PC-9 (cell line): Measurements from ENCODE around the gene PRDM9.

Source experiments
- EZH2 ChIP-seq: fragments of 200-600 bp; sonication (generic); IDR thresholded peaks from 2 replicates; pipeline ENCODE4 v1.8.0; 2017; ENCODE audit warnings: antibody characterized with exemption, low read depth
- TF ChIP-seq, protein P1 (sequence below): fragments of 200-600 bp; sonication (generic); conservative IDR thresholded peaks from 2 replicates; pipeline ENCODE4 v1.6.1; 2017; ENCODE audit warnings: mixed run types, antibody characterized with exemption, mild to moderate bottlenecking, moderate library complexity

- TF ChIP-seq, protein P1, sequence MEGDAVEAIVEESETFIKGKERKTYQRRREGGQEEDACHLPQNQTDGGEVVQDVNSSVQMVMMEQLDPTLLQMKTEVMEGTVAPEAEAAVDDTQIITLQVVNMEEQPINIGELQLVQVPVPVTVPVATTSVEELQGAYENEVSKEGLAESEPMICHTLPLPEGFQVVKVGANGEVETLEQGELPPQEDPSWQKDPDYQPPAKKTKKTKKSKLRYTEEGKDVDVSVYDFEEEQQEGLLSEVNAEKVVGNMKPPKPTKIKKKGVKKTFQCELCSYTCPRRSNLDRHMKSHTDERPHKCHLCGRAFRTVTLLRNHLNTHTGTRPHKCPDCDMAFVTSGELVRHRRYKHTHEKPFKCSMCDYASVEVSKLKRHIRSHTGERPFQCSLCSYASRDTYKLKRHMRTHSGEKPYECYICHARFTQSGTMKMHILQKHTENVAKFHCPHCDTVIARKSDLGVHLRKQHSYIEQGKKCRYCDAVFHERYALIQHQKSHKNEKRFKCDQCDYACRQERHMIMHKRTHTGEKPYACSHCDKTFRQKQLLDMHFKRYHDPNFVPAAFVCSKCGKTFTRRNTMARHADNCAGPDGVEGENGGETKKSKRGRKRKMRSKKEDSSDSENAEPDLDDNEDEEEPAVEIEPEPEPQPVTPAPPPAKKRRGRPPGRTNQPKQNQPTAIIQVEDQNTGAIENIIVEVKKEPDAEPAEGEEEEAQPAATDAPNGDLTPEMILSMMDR = no peak
- no peak for TF ChIP-seq EZH2
These were observed 23.3 kb upstream of the PRDM9 start for GRCh38 chr5:23484096-23484495.
